GM18870 (cell line): ENCODE data around the gene KCNB1.

Source experiments
- ATAC-seq: cut with Tn5 transposase; IDR thresholded peaks from one replicate; pipeline ENCODE4 v1.9.1; 2021; ENCODE audit warnings: moderate library complexity; ENCODE audit not compliant: unreplicated experiment

The KCNB1 gene

GRCh38 chr20:49482621-49483017, at the start of gene KCNB1:
TSS of gene KCNB1 (minus strand) at chr20:49482668. CDS start at chr20:49482480, 188 bp downstream.
- no peak for ATAC-seq

GRCh38 chr20:49529470-49529869, 47.0 kb upstream of the KCNB1 start:
- no peak for ATAC-seq

GRCh38 chr20:49526568-49526967, 44.1 kb upstream of the KCNB1 start:
- no peak for ATAC-seq

- no peak for ATAC-seq
Measured at GRCh38 chr20:49526056-49526455, 43.6 kb upstream of the KCNB1 start.

- ATAC-seq: no peak
Measured at GRCh38 chr20:49523767-49524360, 41.4 kb upstream of the KCNB1 start.

GRCh38 chr20:49521356-49521755, 38.9 kb upstream of the KCNB1 start:
- ATAC-seq: no peak

GRCh38 chr20:49519777-49520359, 37.4 kb upstream of the KCNB1 start:
- no peak for ATAC-seq

GRCh38 chr20:49519212-49519712, 36.8 kb upstream of the KCNB1 start:
- no peak for ATAC-seq

GRCh38 chr20:49518576-49518975, 36.1 kb upstream of the KCNB1 start:
- no peak for ATAC-seq

GRCh38 chr20:49517805-49518100, 35.3 kb upstream of the KCNB1 start:
- no peak for ATAC-seq

GRCh38 chr20:49516916-49517804, 34.7 kb upstream of the KCNB1 start:
- ATAC-seq: no peak

GRCh38 chr20:49515586-49515985, 33.1 kb upstream of the KCNB1 start:
- ATAC-seq: no peak

GRCh38 chr20:49513517-49513916, 31.0 kb upstream of the KCNB1 start:
- no peak for ATAC-seq

- no peak for ATAC-seq
Measured at GRCh38 chr20:49513009-49513408, 30.5 kb upstream of the KCNB1 start.

- no peak for ATAC-seq
Measured at GRCh38 chr20:49511788-49512525, 29.5 kb upstream of the KCNB1 start.

- no peak for ATAC-seq
Measured at GRCh38 chr20:49510562-49511122, 28.2 kb upstream of the KCNB1 start.

- no peak for ATAC-seq
Measured at GRCh38 chr20:49508435-49509199, 26.1 kb upstream of the KCNB1 start.

GRCh38 chr20:49507741-49508434, 25.4 kb upstream of the KCNB1 start:
- ATAC-seq: no peak

GRCh38 chr20:49505518-49505917, 23.1 kb upstream of the KCNB1 start:
- no peak for ATAC-seq

GRCh38 chr20:49503176-49503575, 20.7 kb upstream of the KCNB1 start:
- ATAC-seq: no peak
